Pancreas (tissue), 10 donors: ENCODE data around the gene DEFB129. TPM values are rescaled to one million over a fixed set of nuclear protein-coding genes. Genes with fewer than 3 reads are reported as not detected.

ENCODE experiments used
- ATAC-seq, 4 donors: fragments of 200-7000 bp; cut with Tn5 transposase; one replicate each; pipeline versions ENCODE4 v1.8.0 to v1.9.1; 2020; ENCODE audit warnings: mild to moderate bottlenecking in 4 of 4, moderate library complexity in 4 of 4
- DNase-seq, 6 donors: peaks; one replicate each; pipeline ENCODE4 v3.0.0-alpha.2; 2020
- FAIRE-seq: peaks from 2 replicates; lab custom pipeline; 2012; peaks lifted over from hg19 to GRCh38; lab: Jason Lieb, UNC
- H3K27ac ChIP-seq, 4 donors: fragments of 200-600 bp; sonication (generic); 1 replicate in 3 of 4; 2 replicates in 1 of 4; pipeline versions ENCODE4 v1.5.0 to v1.8.0; 2020
- H3K27me3 ChIP-seq, 4 donors: fragments of 200-600 bp; one replicate each; pipeline ENCODE4 v1.8.0; 2021
- H3K36me3 ChIP-seq, 3 donors: fragments of 200-600 bp; sonication (generic) in 1 of 3; one replicate each; pipeline versions ENCODE4 v1.5.0 to v1.8.0; 2020 to 2021
- H3K4me1 ChIP-seq, 3 donors: fragments of 200-600 bp; one replicate each; pipeline ENCODE4 v1.8.0; 2021
- H3K4me3 ChIP-seq, 4 donors: fragments of 200-600 bp; sonication (generic) in 2 of 4; one replicate each; pipeline versions ENCODE4 v1.5.0 to v1.8.0; 2020 to 2021
- H3K9me3 ChIP-seq, 4 donors: fragments of 200-600 bp; one replicate each; pipeline ENCODE4 v1.8.0; 2021
- CTCF ChIP-seq, 4 donors: fragments of 200-600 bp; sonication (generic) in 3 of 4; IDR thresholded peaks; one replicate each; pipeline versions ENCODE4 v1.5.0 to v1.8.0; 2021; ENCODE audit warnings: antibody characterized with exemption in 4 of 4
- WGBS, 2 donors: extraction: QIAGEN DNeasy Blood & Tissue Kit; methylation state at CpG; one replicate each; pipeline ENCODE4 v1.1.7; 2013; 5-methylcytosine and 5-hydroxymethylcytosine counted together
- intact Hi-C, 3 donors: fragments of 100-400 bp; cut with DNase I; formaldehyde crosslinking; loops; one replicate each; pipeline versions ENCODE4 v1.11.1 to v1.14.2; 2022
- polyA plus RNA-seq, 2 donors: library from polyadenylated mRNA; stranded (reverse); fragments of 200-250 nt; gene quantifications; one replicate each; pipeline ENCODE4 v1.2.3, GENCODE V29; 2013
- total RNA-seq, 6 donors: library from RNA; stranded (reverse); fragmentation: NEBNext Ultra II Directional in 4 of 6; extraction: Animal tissue kit (Norgen Biotek cat#: 25700) in 4 of 6; gene quantifications; one replicate each; pipeline versions ENCODE4 v1.2.1 to v1.2.4, GENCODE V29; 2021 to 2023
- donor health status: healthy with polysubstance abuse.
- donor health status: DM: no; HTN: no; CAD: no; lungs with moderate emphysema.
- donor health status: DM: no; HTN: no; CAD: no.
- donor health status: control.
- donor health status: control.
- donor health status: Bipolar disorder and iron deficiency.
- donor health status: DM: yes; HTN: yes; CAD: no.
- donor health status: DM: no; HTN: no; CAD: no.
- donor health status: DM: no; HTN: no; CAD: no.
- donor health status: DM: yes; HTN: yes; CAD: no.

Gene DEFB129
- total RNA-seq (not detected), polyA plus RNA-seq (not detected)

GRCh38 chr20:226958-227357 lies at the start of gene DEFB129:
TSS of gene DEFB129 (plus strand) at chr20:227258. CDS start at chr20:227289, 31 bp downstream.
- no peak within 1 kb of the TSS for H3K27ac ChIP-seq
- FAIRE-seq = no peak
- no peak within 1 kb of the TSS for H3K4me3 ChIP-seq
- H3K9me3 ChIP-seq = no peaks in the 10 kb centered on the region
- no peaks in the 10 kb centered on the region for H3K4me1 ChIP-seq
- WGBS, 2 donors = 69 to 74% methylated on average over 3 of the region's 3 CpGs
- H3K27me3 ChIP-seq = no peaks in the 10 kb centered on the region
- H3K36me3 ChIP-seq = no peaks in the 10 kb centered on the region
- TF ChIP-seq CTCF (IDR thresholded peaks at IDR 0.05) = no peak
- DNase-seq = no peak
- ATAC-seq = no peak
- intact Hi-C loops = no loop called here

GRCh38 chr20:184288-184687 lies 42.8 kb upstream of the DEFB129 start:
- FAIRE-seq (no peak), ATAC-seq (no peak), DNase-seq (no peak)
- TF ChIP-seq CTCF (IDR thresholded peaks at IDR 0.05) = no peak
- Histone ChIP-seq H3K27me3 (no peaks in the 10 kb centered on the region), H3K4me1 (peaks cover 0 to 7% (median 0%) of the 10 kb centered on the region in 3 donors), H3K36me3 (no peaks in the 10 kb centered on the region), H3K27ac (no peak overlapping the region), H3K4me3 (no peak overlapping the region), H3K9me3 (no peaks in the 10 kb centered on the region)
- whole genome bisulfite sequencing, 2 donors = 50 to 55% methylated on average over 2 of the region's 2 CpGs
- intact Hi-C loops = no loop called here

- no peak for TF ChIP-seq CTCF (IDR thresholded peaks at IDR 0.05)
- Histone ChIP-seq H3K27me3 (no peaks in the 10 kb centered on the region), H3K36me3 (no peaks in the 10 kb centered on the region), H3K4me3 (no peak overlapping the region), H3K9me3 (no peaks in the 10 kb centered on the region), H3K27ac (no peak overlapping the region), H3K4me1 (no peaks in the 10 kb centered on the region)
- no peak for ATAC-seq
- 44 to 58% methylated on average over 2 of the region's 2 CpGs for WGBS, 2 donors
- DNase-seq = no peak
- intact Hi-C loops = no loop called here
- no peak for FAIRE-seq
Measured at GRCh38 chr20:187733-188132, 39.3 kb upstream of the DEFB129 start.

- intact Hi-C loops = no loop called here
Measured at GRCh38 chr20:189611-190010, 37.4 kb upstream of the DEFB129 start, which contains the start of gene DEFB128. TSS of gene DEFB128 (minus strand) at chr20:189711. CDS start at chr20:189623, 88 bp downstream.

More at GRCh38 chr20:189611-190010, 37.4 kb upstream of the DEFB129 start, which contains the start of gene DEFB128:
- Histone ChIP-seq H3K4me1 (no peaks in the 10 kb centered on the region), H3K36me3 (no peaks in the 10 kb centered on the region), H3K9me3 (no peaks in the 10 kb centered on the region), H3K27ac (no peak within 1 kb of the TSS), H3K4me3 (no peak within 1 kb of the TSS), H3K27me3 (no peaks in the 10 kb centered on the region)
- FAIRE-seq (no peak), ATAC-seq (no peak), DNase-seq (no peak)
- 45 to 51% methylated on average over 7 of the region's 7 CpGs for WGBS, 2 donors
- TF ChIP-seq CTCF (IDR thresholded peaks at IDR 0.05) = no peak
